HEK293T (cell line): Measurements from ENCODE around the gene TSPAN9.

Source experiments
- ARNT ChIP-seq: fragments of 450-650 bp; IDR thresholded peaks from 2 replicates; pipeline ENCODE4 v1.6.1; 2017; ENCODE audit warnings: mild to moderate bottlenecking
- BHLHE40 ChIP-seq: fragments of 450-650 bp; IDR thresholded peaks from 2 replicates; pipeline ENCODE4 v1.6.1; 2016; ENCODE audit warnings: mild to moderate bottlenecking, moderate library complexity, borderline replicate concordance
- ELF4 ChIP-seq: fragments of 450-650 bp; IDR thresholded peaks from 2 replicates; pipeline ENCODE4 v1.6.1; 2017; ENCODE audit warnings: antibody characterized with exemption
- FOXA1 ChIP-seq: fragments of 450-650 bp; IDR thresholded peaks from 2 replicates; pipeline ENCODE4 v1.6.1; 2016; ENCODE audit warnings: mild to moderate bottlenecking
- FOXK2 ChIP-seq: fragments of 450-650 bp; IDR thresholded peaks from 2 replicates; pipeline ENCODE4 v1.6.1; 2016; ENCODE audit warnings: mild to moderate bottlenecking
- FOXM1 ChIP-seq: fragments of 450-650 bp; IDR thresholded peaks from 2 replicates; pipeline ENCODE4 v1.6.1; 2017; ENCODE audit warnings: mild to moderate bottlenecking, borderline replicate concordance
- HDGF ChIP-seq: fragments of 450-650 bp; IDR thresholded peaks from 2 replicates; pipeline ENCODE4 v1.6.1; 2017; ENCODE audit warnings: antibody characterized with exemption, borderline replicate concordance
- L3MBTL2 ChIP-seq: fragments of 450-650 bp; conservative IDR thresholded peaks from 2 replicates; pipeline ENCODE4 v1.6.1; 2016; ENCODE audit warnings: mild to moderate bottlenecking
- NFRKB ChIP-seq: fragments of 450-650 bp; IDR thresholded peaks from 2 replicates; pipeline ENCODE4 v1.6.1; 2016; ENCODE audit warnings: mild to moderate bottlenecking, moderate library complexity
- PKNOX1 ChIP-seq: fragments of 450-650 bp; IDR thresholded peaks from 2 replicates; pipeline ENCODE4 v1.6.1; 2016
- SP1 ChIP-seq: fragments of 450-650 bp; IDR thresholded peaks from 2 replicates; pipeline ENCODE4 v1.6.1; 2017
- SUZ12 ChIP-seq: fragments of 450-650 bp; IDR thresholded peaks from 2 replicates; pipeline ENCODE4 v1.6.1; 2016; ENCODE audit warnings: mild to moderate bottlenecking
- TARDBP ChIP-seq: fragments of 450-650 bp; IDR thresholded peaks from 2 replicates; pipeline ENCODE4 v1.6.1; 2016
- ZNF384 ChIP-seq: fragments of 450-650 bp; IDR thresholded peaks from 2 replicates; pipeline ENCODE4 v1.6.1; 2016

GRCh38 chr12:3288690-3289089, 211.5 kb downstream of the TSPAN9 start:
- TF ChIP-seq TARDBP (no peak), FOXM1 (no peak), FOXA1 (no peak), ELF4 (no peak), BHLHE40 (no peak), HDGF (no peak), ZNF384 (no peak), NFRKB (no peak), FOXK2 (no peak), SP1 (no peak), PKNOX1 (no peak), SUZ12 (no peak), L3MBTL2 (no peak), ARNT (no peak)
